ENCODE measurements around the gene TMEM45A. TPM values are rescaled to one million over a fixed set of nuclear protein-coding genes. Genes with fewer than 3 reads are reported as not detected.
A peak's percentile ranks its signal among the peaks of the same experiment; 100 is the strongest.

Gene TMEM45A
- polyA plus RNA-seq, 1 of the 3 experiments (the other 2 are of a cell fraction), result 6.4 TPM

GRCh38 chr3:100556673-100557310 is 64.4 kb downstream of the TMEM45A start:
- 47% methylated on average over 2 of the region's 2 CpGs for WGBS (ENCODE audit: low lambda C conversion rate)
- no peaks in the 10 kb centered on the region for H4K20me1 ChIP-seq (ENCODE audit: insufficient read depth)
- H3K79me2 ChIP-seq (ENCODE audit: insufficient read depth), result no peaks in the 10 kb centered on the region
- DNase-seq, result no peak
- ChIA-PET POLR2A (no interaction called here), CTCF (no interaction called here)
- peak overlapping the region in 1 of 2 experiments; percentile 29; a peak in 1 of 4 replicates for H3K27ac ChIP-seq (ENCODE audit: low read depth in 2 of 2, low read length in 1 of 2)
- H2AFZ ChIP-seq (ENCODE audit: low read depth), result no peak overlapping the region
- H3K4me2 ChIP-seq, result no peak overlapping the region
- H3K9me3 ChIP-seq, result no peaks in the 10 kb centered on the region
- H3K27me3 ChIP-seq (ENCODE audit: insufficient read depth), result no peaks in the 10 kb centered on the region
- H3K4me1 ChIP-seq (ENCODE audit: control insufficient read depth in 1 of 2, insufficient read depth in 2 of 2, low read depth in 1 of 2, low read length in 1 of 2), result peaks cover 3 to 10% of the 10 kb centered on the region in 2 experiments; a peak in 3 of 4 replicates
- H3K9ac ChIP-seq, result no peak overlapping the region
- H3K36me3 ChIP-seq (replicated peaks in 1 of 2; ENCODE audit: control insufficient read depth in 1 of 2, insufficient read depth in 2 of 2, low read length in 1 of 2), result no peaks in the 10 kb centered on the region
- no peak overlapping the region for H3K4me3 ChIP-seq (ENCODE audit: low read depth in 2 of 2, low read length in 1 of 2)
- H3K9me2 ChIP-seq, result no peaks in the 10 kb centered on the region
- H3F3A ChIP-seq (replicated peaks; ENCODE audit: insufficient read depth), result peaks cover 4% of the 10 kb centered on the region
- no peak for TF ChIP-seq SMC3 (IDR thresholded peaks at IDR 0.05; ENCODE audit: low read depth, low read length)
- TF ChIP-seq NFIC (IDR thresholded peaks at IDR 0.05; ENCODE audit: borderline replicate concordance), result peak; percentile 49; the same call in 1 of the 2 replicates
- TF ChIP-seq EZH2phosphoT487 (IDR thresholded peaks at IDR 0.05; ENCODE audit: borderline replicate concordance, low read depth), result no peak
- no peak for TF ChIP-seq USF1 (IDR thresholded peaks at IDR 0.05; ENCODE audit: borderline replicate concordance, low read depth)
- peak; percentile 15; the same call in 1 of the 2 replicates for TF ChIP-seq FOSL2 (IDR thresholded peaks at IDR 0.05; ENCODE audit: borderline replicate concordance, low read depth)
- TF ChIP-seq MXI1 (IDR thresholded peaks at IDR 0.05; ENCODE audit: low read depth, low read length), result no peak
- no peak for TF ChIP-seq REST (IDR thresholded peaks at IDR 0.05; ENCODE audit: low read depth, low read length)
- TF ChIP-seq EP300 (IDR thresholded peaks at IDR 0.05; ENCODE audit: borderline replicate concordance in 1 of 2, low read depth in 1 of 2, low read length in 1 of 2), result 0 out of 4 replicates have a peak, but pooled peaks of 1 of the 2 experiments have one; percentile 25
- TF ChIP-seq JUND (IDR thresholded peaks at IDR 0.05), result peak; percentile 32
- no peak for TF ChIP-seq CHD2 (IDR thresholded peaks at IDR 0.05; ENCODE audit: low read length, partially characterized antibody)
- TF ChIP-seq RAD21 (IDR thresholded peaks at IDR 0.05; ENCODE audit: low read length), result no peak
- TF ChIP-seq TAF1 (IDR thresholded peaks at IDR 0.05; ENCODE audit: borderline replicate concordance, low read depth, low read length), result no peak
- no peak for TF ChIP-seq GATA2 (CRISPR knock-in tag; IDR thresholded peaks at IDR 0.05)
- TF ChIP-seq CTCF (IDR thresholded peaks at IDR 0.05), result no peak
- no peak for TF ChIP-seq SIN3A (IDR thresholded peaks at IDR 0.05; ENCODE audit: borderline replicate concordance, low read depth, low read length)
- no peak for TF ChIP-seq FOXJ3 (CRISPR knock-in tag; IDR thresholded peaks at IDR 0.05)
- TF ChIP-seq MEF2A (IDR thresholded peaks at IDR 0.05; ENCODE audit: borderline replicate concordance, low read depth), result no peak
- no peak for TF ChIP-seq ELF1 (IDR thresholded peaks at IDR 0.05)
- TF ChIP-seq PBX3 (IDR thresholded peaks at IDR 0.05), result peak; percentile 45
- no peak; the same call in 1 of the 2 replicates for TF ChIP-seq TEAD4 (IDR thresholded peaks at IDR 0.05; ENCODE audit: borderline replicate concordance, insufficient read depth)
- no peak for TF ChIP-seq NRF1 (IDR thresholded peaks at IDR 0.05; ENCODE audit: low read depth, low read length)
- TF ChIP-seq TCF12 (IDR thresholded peaks at IDR 0.05), result peak; percentile 51; the same call in 1 of the 2 replicates
- TF ChIP-seq RFX5 (IDR thresholded peaks at IDR 0.05; ENCODE audit: low read length), result no peak
- TF ChIP-seq MAX (IDR thresholded peaks at IDR 0.05; ENCODE audit: low read depth), result no peak
- no peak for TF ChIP-seq IRF3 (IDR thresholded peaks at IDR 0.05; ENCODE audit: low read depth, low read length)
- TF ChIP-seq RXRA (IDR thresholded peaks at IDR 0.05; ENCODE audit: borderline replicate concordance, low read depth), result no peak
